Measurements from ENCODE around the gene TPCN1. TPM values are rescaled to one million over a fixed set of nuclear protein-coding genes. Genes with fewer than 3 reads are reported as not detected.

The TPCN1 gene
- total RNA-seq, 1 experiment from 2014 or later: 7.6 TPM

DNA sequence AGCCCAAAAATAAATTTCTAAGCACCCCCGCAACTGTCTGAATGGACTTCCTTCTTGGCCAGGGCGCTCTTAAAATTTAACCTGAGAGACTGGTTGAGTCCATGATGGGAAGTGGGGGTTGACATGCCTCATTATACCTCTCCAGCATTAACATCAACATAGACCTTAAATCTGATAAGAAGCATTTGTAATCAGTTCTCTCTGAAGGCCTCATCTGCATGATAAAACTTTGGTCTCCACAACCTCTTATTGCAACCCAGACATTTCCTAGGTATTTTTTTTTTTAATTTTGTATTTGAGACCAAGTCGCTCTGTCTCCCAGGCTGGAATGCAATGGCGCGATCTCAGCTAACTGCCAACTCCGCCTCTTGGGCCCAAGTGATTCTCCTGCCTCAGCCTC is 124.1 kb downstream of the TPCN1 start:
- no peaks in the 10 kb centered on the region for H3K36me3 ChIP-seq
- no peak overlapping the region for H3K4me3 ChIP-seq
- DNase-seq (ENCODE audit: low read depth in 1 of 2, low spot score in 2 of 2): no peak
- no peaks in the 10 kb centered on the region for H3K4me1 ChIP-seq (replicated peaks)
- H3K9me3 ChIP-seq (replicated peaks): no peaks in the 10 kb centered on the region
- H3K27ac ChIP-seq: no peak overlapping the region
- H3K27me3 ChIP-seq (replicated peaks): no peaks in the 10 kb centered on the region

DNA sequence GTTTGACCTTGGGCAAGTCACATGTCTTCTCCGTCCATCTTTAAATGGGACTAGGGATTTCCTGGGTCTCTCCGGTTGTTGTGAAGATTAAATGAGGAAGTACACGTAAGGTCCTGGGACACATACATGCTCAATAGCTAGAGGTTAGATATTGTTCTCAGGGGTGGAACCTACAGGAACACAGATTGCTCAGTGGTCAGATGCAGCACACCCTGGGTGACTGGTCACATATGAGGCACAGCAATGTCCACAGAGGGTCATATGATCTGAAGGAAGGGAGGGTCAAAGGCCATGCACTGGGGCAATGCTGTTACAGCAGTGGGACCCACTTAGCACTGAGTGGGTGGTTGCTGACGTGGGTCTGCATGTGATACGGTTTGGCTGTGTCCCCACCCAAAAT is 125.1 kb downstream of the TPCN1 start:
- DNase-seq (ENCODE audit: low read depth in 1 of 2, low spot score in 2 of 2): no peak
- Histone ChIP-seq H3K27me3 (replicated peaks) (no peaks in the 10 kb centered on the region), H3K4me3 (no peak overlapping the region), H3K27ac (no peak overlapping the region), H3K4me1 (replicated peaks) (no peaks in the 10 kb centered on the region), H3K9me3 (replicated peaks) (no peaks in the 10 kb centered on the region), H3K36me3 (no peaks in the 10 kb centered on the region)

DNA sequence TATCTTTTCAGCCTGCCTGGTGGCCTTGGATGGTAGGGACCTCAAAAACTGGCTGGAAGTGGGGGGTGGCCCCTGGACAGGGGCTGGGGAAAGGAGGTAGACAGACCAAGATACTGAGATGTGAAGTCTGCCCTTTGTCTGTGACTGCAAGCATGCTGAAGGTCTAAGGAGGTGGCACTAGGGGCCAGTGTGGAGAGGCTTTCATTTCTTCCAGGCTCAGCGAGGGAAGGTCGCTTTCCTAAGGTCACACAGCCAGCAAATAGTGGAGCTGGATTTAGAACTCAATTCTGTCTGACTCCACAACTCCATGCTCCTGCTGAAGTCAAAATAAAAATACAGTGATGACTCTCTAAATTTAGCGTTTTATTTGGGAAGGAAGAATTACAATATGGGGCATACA is 125.8 kb downstream of the TPCN1 start:
- no peaks in the 10 kb centered on the region for H3K9me3 ChIP-seq (replicated peaks)
- H3K27ac ChIP-seq: no peak overlapping the region
- no peak for DNase-seq (ENCODE audit: low read depth in 1 of 2, low spot score in 2 of 2)
- H3K36me3 ChIP-seq: no peaks in the 10 kb centered on the region
- H3K4me1 ChIP-seq (replicated peaks): no peaks in the 10 kb centered on the region
- no peak overlapping the region for H3K4me3 ChIP-seq
- 0 out of 2 replicates have a peak, but pooled peaks cover 4% of the 10 kb centered on the region for H3K27me3 ChIP-seq (replicated peaks)

DNA sequence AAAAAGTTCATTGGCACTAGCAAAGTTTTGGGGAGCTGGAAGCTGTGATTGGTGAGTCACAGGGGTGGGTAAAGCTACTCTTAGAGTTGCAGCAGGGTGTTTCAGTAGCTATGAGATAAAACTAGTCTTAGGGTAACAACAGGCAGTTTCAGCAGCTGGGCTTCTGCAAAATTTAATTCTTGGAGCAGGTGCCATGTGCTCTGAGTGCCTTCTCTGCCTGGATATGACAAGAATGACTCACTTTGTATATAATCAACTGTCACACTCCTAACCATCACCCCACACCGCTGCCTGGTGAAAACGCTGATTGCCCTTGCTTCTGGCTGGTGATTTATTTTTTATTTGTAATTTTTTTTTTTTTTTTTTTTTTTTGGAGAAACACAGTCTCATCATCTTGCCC is 126.6 kb downstream of the TPCN1 start:
- Histone ChIP-seq H3K27me3 (replicated peaks) (0 out of 2 replicates have a peak, but pooled peaks cover 4% of the 10 kb centered on the region), H3K27ac (no peak overlapping the region), H3K36me3 (no peaks in the 10 kb centered on the region), H3K4me1 (replicated peaks) (no peaks in the 10 kb centered on the region), H3K4me3 (no peak overlapping the region), H3K9me3 (replicated peaks) (no peaks in the 10 kb centered on the region)
- DNase-seq (ENCODE audit: low read depth in 1 of 2, low spot score in 2 of 2): no peak

Other genes with a start within 250 kb of the TPCN1 start
- gene OAS2, start 242.9 kb upstream of the TPCN1 start, total RNA-seq (2014; rRNA removed; shearing (Covaris generic)): 0.26 and 0.85 TPM in 2 replicates
- not detected in 2 replicates for gene DTX1, start 164.7 kb upstream of the TPCN1 start, total RNA-seq (2014; rRNA removed; shearing (Covaris generic))
- gene RASAL1, start 85.7 kb upstream of the TPCN1 start, total RNA-seq (2014; rRNA removed; shearing (Covaris generic)): not detected in 2 replicates
- gene CFAP73, start 71.7 kb upstream of the TPCN1 start, total RNA-seq (2014; rRNA removed; shearing (Covaris generic)): not detected in 2 replicates
- 45.4 and 79.6 TPM in 2 replicates for gene DDX54, start 36.0 kb upstream of the TPCN1 start, total RNA-seq (2014; rRNA removed; shearing (Covaris generic))
- gene RITA1, start 35.7 kb upstream of the TPCN1 start, total RNA-seq (2014; rRNA removed; shearing (Covaris generic)): 20.6 and 33.1 TPM in 2 replicates
- 9.4 and 27.4 TPM in 2 replicates for gene SLC8B1, start 113.6 kb downstream of the TPCN1 start, total RNA-seq (2014; rRNA removed; shearing (Covaris generic))
- gene PLBD2, start 137.1 kb downstream of the TPCN1 start, total RNA-seq (2014; rRNA removed; shearing (Covaris generic)): 11.6 and 11.8 TPM in 2 replicates
- gene SDS, start 182.4 kb downstream of the TPCN1 start, total RNA-seq (2014; rRNA removed; shearing (Covaris generic)): not detected in 2 replicates
- gene SDSL, start 200.9 kb downstream of the TPCN1 start, total RNA-seq (2014; rRNA removed; shearing (Covaris generic)): 2.7 and 7.7 TPM in 2 replicates